ENCODE measurements around the gene C16orf89.

DNA sequence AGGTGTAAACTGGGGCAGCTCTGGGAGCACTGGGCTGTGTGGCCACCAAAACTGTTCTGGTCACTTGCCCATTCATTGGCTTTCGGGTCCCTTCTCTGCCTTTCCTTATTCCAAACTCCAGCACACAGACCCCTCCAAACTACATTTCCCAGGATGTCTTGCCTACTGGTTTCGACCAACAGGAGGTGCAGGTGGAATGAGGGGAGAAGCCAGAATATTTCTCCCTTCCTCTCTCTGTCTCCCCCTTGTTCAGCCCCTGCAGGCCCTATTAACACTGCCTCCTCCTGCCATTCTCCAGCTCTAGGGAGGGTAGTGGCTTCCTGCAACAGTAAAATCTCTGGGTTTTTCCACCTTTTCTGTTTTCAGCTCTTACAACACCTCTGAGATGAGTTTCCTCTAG, 18.8 kb downstream of the C16orf89 start:
- TF ChIP-seq POLR2AphosphoS5 (IDR thresholded peaks at IDR 0.05; ENCODE audit: low read depth) (no peak), CTCF (IDR thresholded peaks at IDR 0.05; ENCODE audit: insufficient read depth, low read length) (no peak), GABPA (IDR thresholded peaks at IDR 0.05; ENCODE audit: low read depth) (no peak), SPI1 (IDR thresholded peaks at IDR 0.05; ENCODE audit: borderline replicate concordance, low read depth) (no peak)
- TF ChIP-seq, protein P1, sequence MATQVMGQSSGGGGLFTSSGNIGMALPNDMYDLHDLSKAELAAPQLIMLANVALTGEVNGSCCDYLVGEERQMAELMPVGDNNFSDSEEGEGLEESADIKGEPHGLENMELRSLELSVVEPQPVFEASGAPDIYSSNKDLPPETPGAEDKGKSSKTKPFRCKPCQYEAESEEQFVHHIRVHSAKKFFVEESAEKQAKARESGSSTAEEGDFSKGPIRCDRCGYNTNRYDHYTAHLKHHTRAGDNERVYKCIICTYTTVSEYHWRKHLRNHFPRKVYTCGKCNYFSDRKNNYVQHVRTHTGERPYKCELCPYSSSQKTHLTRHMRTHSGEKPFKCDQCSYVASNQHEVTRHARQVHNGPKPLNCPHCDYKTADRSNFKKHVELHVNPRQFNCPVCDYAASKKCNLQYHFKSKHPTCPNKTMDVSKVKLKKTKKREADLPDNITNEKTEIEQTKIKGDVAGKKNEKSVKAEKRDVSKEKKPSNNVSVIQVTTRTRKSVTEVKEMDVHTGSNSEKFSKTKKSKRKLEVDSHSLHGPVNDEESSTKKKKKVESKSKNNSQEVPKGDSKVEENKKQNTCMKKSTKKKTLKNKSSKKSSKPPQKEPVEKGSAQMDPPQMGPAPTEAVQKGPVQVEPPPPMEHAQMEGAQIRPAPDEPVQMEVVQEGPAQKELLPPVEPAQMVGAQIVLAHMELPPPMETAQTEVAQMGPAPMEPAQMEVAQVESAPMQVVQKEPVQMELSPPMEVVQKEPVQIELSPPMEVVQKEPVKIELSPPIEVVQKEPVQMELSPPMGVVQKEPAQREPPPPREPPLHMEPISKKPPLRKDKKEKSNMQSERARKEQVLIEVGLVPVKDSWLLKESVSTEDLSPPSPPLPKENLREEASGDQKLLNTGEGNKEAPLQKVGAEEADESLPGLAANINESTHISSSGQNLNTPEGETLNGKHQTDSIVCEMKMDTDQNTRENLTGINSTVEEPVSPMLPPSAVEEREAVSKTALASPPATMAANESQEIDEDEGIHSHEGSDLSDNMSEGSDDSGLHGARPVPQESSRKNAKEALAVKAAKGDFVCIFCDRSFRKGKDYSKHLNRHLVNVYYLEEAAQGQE (IDR thresholded peaks at IDR 0.05; ENCODE audit: insufficient replicate concordance, low read depth): no peak
